GM21423 (cell line): ENCODE measurements around the gene VLDLR.

Experiments used
- ATAC-seq: cut with Tn5 transposase; IDR thresholded peaks from one replicate; pipeline ENCODE4 v1.9.1; 2021; ENCODE audit warnings: mild to moderate bottlenecking, moderate library complexity; ENCODE audit not compliant: unreplicated experiment

VLDLR gene

DNA sequence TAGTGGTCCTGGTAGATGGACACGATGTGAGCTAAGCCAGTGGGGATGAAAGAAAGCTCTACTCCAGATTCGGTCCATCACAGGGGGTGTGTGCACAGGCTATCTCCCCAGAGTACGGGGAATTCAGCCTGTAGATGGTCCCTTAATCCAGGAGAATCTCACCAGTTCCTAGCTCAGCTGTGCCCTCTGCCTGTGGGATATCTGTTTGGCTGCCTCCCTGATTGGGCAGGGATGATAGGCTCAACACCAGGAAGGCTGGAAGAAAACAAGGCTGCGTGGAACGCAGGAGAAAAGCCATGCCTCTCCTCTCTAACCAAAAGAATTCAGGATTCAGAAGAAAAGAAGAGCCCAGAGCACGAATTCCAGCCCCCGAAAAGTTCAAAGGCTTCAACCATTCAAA lies 40.9 kb downstream of the VLDLR start:
- ATAC-seq = no peak

DNA sequence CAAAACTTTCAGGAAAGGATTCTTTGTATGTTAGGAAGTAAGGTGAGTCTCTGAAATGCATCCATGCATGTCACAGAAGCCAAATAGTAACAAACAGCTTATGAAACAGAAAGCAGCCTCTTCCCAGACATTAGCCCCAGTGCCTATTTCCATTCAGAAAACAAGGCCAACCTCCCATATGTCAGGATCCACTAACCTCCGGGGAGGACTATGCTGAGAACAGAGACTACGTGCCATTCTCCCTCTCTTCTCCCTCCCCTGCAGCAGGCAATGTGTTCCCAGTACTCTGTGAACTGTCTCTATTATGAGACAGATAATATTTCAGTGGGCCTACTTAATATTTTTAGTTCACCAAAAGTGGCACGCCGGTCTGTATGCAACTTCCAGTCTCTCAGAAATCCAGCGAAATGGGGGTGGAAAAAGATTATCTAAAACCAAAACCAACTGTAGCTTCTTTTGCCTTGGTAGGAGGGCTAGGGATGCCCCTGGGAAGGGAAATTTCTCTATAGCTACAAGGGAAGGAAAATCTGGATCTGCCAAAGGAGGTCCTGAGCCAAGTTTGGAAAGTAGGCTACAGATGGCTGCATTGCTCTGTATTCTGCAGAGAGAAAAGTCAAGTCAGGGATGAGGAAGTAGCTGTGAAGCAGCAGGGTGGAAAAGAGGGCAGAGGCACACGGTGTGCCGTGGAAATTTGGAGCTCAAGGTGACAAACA lies 42.0 kb downstream of the VLDLR start:
- no peak for ATAC-seq

DNA sequence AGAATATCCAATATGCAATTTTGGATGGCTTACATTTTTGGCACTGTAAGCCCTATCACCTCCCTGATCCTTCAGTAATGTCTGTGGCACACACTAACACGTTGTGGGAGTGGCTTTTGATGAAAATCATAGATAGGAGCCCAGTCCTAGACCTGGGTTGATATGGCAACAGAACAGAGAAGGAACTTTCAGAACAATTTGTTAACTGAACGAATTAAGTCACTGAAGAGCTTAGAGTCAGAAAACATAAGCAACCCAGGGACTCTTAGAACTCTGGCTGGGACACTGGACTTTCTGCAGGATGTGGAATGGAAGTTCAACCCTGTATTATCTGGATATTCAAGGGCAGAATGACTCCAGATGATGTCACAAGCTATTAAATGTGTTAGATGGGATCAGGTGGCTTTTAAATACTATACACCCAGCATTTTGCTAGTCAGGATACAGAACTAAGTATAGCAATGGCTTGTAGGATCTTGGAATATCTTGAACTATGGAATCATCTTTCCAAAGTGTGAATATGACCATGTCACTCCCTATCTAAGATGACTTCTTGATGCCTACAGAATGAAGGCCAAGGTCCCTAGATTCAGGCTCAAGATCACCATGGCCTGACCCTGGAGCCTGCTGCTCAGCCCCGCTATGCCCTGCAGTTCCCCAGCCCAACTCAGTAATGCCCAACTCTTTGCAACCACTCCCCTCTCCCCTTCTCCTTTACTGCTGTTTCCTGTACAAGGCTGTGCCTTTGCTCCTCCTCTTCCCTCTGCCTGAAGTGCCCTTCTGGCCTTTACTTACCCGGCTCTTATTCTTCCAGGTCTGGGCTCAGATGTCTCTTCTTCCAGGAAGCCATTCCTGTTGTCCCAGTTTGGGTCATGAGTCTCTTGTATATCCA lies 42.8 kb downstream of the VLDLR start:
- ATAC-seq = no peak

DNA sequence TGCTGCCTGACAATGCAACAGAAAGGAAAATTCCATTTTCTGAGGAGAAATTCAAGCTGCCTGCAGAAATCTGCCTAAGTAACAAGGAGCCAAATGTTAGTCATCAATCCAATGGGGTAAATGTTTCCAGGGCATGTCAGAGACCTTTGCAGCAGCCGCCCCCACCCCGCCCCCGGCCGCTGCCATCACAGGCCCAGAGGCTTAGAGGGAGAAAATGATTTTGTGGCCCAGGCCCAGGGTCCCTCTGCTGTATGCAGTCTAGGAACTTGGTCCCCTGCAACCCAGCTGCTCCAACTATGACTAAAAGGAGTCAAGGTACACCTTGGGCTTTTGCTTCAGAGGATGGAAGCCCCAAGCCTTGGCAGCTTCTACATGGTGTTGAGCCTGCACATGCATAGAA lies 45.0 kb downstream of the VLDLR start:
- ATAC-seq = no peak

DNA sequence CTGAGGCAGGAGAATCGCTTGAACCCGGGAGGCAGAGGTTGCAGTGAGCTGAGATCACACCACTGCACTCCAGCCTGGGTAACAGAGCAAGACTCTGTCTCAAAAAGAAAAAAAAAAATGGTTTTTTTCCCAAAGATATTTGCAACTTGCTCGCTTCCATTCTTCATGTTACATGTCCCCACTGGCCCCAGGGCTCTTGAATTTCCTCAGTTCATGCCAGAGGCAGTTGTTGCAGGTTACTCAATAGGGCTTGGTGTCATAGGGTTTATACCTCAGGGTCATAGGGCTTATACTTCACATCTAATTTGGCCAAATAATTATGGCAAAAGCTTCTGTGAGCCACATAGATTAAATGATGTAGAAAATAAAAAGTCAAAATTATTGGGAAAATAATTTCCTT lies 51.6 kb downstream of the VLDLR start:
- ATAC-seq = no peak

DNA sequence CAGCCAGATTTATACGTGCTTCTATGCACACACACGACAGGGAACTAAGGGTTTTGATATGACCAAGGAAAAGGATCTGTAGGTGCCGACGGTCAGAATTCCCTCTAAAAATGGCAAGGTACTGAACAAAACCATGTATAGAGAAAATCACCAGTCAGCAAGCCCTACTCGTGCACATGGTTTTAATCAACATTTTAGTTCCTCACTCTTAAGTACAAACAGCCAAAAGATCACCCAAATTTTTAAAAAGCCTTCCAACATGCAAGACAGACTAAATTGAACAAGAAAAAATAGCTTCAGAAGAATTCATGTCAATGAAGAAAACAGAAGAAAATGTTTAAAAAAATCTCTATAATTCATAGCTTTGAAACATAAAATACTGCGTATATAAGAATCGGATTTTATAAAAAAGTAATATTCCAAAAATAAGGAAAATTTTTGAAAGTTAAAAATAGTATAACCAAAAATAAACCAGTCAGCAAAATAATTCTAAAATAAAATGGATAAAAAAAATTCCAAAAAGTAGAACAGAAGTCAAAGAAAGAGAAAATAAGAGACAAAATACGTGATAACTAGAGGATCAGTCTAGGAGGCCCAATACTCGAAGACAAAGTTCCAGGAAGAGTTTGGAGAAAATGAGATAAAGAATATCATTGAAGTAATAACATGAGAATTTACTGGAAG lies 52.7 kb downstream of the VLDLR start:
- ATAC-seq = no peak

DNA sequence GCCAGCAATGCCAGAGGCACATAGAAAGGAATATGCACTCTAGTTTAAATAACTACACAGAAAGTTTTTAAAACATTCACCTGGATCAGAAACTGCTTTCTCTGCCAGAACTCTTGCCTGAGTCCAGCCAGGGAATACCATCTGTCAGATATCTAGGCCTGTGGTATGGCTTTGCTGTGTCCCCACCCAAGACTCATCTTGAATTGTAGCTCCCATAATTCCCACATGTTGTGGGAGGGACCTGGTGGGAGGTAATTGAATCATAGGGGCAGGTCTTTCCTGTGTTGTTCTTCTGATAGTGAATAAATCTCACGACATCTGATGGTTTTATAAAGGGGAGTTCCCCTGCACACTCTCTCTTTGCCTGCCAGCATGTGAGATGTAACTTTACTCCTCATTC lies 54.2 kb downstream of the VLDLR start:
- ATAC-seq = no peak

DNA sequence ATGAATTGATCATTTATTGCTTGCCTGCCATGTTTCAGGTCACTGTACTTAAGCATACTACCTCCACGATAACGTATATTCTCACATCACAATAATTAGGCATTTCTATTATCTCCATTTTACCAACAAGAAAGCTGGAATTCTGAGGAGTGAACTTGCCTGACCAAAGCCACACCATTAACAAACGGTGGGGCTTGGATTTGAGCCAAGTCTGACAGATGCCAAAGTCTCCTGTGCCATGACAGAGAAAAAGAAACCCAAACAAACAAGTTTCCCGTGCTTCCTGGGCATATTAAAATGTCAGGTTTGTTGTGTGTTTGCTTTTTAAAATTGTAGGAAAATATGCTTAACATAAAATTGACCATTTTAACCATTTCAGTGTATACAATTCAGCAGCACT lies 54.9 kb downstream of the VLDLR start:
- ATAC-seq = no peak

DNA sequence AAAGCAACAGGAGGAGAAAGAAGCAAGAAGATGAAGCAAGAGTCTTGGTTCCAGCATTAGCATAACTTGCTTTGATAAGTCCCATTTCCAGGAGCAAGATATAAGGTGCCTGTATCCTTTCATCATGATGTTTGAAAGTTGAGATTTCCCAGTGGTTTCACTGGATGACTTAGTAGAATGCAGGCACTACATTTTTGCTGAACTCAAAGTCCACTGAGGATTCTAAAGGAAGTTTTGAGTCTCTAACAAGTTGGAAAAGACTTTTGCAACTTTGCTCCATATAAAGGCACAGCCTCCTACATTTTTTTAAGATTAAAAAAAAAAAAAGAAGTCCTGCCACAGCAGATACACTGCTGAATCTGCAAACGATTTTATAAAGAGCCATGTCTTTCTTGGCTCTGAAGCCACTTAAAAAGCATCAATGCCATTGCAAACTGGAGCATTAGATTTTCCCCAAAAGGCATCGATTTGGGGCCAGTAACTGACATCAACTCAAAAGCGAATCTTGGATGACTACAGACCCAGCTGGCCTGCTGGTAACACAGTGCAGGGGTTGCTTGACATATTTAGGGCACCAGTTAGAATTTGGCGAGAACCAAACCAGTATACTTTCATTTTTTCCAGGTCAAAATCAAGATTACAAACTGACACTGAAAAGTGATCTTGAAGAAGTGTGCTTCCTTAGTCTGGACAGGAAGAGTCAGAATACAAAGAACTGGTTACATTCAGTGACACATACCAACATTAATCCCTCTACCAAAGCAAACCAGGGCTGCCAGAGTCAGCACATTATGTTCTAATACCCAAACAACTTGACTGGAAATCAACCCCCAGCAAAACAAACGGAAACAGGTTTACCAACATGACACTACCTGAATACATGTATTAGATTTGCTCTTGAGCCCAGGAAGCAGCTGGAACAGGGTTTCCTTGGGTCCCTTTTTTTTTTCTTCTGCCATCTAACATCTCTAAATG lies 56.6 kb downstream of the VLDLR start:
- ATAC-seq = no peak

DNA sequence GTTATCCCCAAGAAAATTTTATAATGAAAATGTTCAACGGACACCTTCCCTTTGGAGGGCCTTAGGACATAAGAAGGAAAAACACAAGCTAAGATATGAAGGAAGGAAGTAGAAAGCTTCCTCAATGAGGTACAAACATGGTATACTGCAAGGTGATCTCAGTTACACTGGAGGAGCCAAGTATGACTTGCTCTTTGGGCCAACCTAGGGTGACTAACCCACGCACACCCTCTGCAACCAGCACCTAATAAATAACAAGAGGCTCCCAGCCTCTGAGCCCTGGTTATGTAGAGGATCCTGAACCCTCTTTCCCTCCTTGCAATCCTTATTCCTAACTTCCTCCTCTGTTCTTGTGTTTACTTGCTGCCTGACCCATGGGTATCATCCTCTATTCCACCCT lies 57.4 kb downstream of the VLDLR start:
- no peak for ATAC-seq

DNA sequence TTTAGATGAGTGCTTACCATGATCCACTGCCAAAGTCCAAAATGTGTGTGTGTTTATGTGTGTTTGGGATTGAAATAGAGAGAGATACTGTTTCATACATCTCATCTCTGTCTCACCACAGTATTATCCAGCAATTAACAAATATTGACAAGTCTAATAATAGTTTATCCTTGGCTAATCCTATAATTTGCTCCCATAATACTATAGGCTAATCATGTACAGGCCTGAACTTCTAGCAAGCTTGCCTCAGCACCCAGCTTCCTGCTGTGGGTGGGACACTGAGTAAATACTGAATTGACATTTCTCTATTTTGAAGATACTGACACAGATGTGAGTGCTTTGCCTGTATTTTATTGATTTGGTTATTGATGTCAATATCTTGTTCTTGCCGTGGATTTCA lies 60.4 kb downstream of the VLDLR start:
- ATAC-seq = no peak

DNA sequence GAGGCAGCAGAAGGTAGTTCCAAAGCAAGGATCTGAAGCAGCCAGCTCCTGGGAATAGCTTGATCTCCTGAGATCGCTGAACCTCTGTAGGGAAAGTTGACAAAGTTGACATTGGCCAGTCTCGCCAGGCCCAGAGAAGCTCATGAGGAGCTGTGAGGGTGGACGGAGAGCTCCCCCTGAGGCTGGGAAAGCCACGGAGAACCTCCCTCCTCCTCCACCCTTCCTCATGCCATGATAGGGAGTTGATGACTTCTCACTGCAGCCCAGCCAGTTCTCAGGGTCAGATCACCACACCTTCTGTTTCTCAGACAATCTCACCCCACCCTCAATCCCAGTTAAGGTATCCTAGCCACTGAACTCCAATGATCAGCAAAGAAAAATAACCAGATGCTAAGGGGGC lies 65.3 kb downstream of the VLDLR start:
- no peak for ATAC-seq

DNA sequence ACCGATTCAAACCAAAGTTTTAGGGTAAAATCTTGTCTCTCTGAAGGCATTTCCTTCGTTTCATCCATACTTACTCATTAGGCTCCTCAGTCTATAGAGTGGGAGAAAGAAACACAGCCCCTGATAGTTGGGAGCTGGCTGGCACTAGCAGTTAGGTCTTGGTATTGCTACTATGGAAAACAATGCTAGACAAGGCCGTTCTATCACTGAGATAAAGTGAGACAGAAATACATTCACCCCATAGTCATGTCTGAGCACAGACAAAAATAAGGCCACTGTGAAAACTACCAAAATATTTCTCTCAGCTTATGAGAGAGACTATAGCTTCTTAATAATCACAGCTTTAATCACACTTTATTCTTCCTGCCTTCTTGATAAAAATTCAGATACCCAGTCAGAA lies 67.0 kb downstream of the VLDLR start:
- no peak for ATAC-seq

DNA sequence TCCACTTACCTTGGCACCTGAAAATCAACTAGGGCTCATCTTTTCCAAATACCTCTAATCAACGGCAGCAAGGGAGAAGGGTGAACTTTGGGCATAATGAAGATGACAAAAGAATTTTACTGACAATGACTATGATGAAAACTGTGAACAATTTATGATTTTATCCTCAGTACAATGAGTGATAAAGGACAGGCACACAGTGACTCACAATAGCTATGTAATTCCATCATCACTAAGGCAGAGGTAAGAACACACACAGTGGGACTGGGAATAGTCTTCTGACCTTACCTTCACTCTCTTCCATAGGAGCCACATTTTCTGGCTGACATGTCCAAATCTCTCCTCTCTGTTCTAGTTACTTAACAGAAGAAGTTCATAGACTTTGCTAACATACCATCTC lies 69.6 kb downstream of the VLDLR start:
- ATAC-seq = no peak

DNA sequence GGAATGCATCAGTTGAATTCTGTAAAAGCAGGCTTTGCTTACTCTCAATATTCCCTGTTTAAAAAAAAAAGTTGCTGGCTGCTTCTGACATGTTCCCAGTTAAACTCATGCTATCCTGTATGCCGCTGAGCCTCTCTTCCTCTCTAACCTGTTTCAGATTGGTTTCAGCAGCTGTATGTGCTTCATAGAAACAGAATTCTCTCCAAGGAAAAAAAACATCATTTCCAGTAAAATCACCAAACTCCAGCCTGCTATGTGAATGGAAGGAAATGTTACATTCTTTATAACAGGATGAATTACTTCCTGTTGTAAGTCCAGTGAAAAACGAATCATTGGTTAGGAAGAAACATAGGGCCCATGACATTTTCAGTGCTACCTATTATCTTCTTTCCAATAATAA lies 70.0 kb downstream of the VLDLR start:
- ATAC-seq = no peak

DNA sequence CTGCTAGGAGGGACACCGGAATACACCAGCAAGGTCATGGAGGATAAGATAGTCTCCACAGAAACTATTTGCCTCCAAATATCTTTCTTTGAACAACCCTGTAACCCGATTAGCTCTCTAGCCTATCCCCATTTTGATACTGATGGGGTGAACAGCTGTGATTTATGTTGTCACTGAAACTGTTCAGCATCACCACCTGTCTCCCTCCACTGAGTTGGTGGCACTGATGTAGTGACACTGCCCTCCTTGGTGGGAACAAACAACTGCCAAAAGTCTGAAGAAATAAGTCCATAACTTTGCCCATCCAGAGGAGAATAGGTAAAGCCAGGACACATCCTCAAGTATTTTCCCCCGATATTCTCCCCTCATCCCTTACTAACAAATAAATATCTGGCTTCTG lies 71.5 kb downstream of the VLDLR start:
- no peak for ATAC-seq

DNA sequence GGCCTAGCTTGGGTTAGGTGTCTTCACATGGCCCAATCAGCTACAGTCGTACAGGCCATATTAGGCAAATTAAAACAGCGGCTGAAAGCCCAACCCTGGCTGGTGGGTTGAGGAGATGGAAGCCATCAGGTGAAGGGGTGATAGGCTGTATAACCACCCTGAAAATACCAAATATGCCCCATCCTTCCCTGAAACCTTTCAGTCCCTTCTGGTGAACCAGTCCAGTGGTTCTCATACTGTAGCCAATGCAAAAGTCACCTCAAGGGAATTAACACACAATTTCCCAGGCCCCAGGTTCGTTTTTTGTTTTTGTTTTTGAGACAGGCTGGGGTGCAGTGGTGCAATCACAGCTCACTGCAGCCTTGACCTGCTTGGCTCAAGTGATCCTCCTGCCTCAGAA lies 75.9 kb downstream of the VLDLR start:
- ATAC-seq = no peak

DNA sequence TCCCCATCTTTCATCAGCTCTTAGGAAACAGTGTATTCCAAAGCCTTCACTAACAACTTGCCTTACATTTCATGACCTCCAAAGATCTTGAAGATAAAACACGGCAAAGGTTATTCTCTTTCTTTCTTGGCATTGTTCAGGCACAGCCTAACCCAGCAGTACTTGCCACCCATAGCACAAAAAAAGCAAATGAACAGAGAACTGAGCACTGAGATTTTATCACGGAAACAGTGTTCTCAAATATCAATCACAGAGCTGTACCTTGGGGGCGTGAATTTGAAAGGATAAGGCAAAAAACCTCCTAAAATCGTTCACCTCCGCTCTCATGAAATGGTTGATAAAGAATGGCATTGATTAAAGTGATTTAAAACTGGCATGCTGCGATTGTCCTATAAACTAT lies 78.8 kb downstream of the VLDLR start:
- no peak for ATAC-seq

DNA sequence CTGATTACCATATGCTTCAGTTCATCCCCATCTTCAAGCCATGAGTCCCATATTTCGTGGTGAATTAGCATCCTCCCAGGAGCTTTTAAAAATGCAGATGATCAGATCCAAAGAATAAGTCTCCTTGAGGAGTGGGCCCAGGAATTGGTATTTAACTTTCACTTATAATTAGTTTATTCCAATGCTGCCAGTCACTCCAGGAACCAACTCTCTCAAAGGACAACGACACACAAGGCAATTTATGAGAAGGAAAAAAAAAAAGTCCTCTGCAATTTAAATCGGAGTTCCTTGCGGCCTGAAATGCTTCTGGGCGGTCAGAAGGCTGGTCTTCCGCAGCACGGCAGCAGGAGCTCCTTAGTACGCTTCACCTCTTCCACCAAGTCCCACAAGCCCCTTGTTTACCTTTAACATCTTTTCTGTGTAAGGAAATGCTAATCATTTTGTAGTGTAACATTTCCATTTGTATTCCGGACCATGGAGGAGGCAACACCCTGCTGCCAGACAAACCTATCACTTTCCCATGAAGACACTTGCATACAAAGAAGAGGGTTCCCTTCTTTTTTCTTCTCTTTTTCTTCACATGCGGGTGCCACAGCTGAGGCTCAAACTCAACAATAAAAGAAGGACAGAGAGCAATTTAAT lies 79.4 kb downstream of the VLDLR start:
- no peak for ATAC-seq

DNA sequence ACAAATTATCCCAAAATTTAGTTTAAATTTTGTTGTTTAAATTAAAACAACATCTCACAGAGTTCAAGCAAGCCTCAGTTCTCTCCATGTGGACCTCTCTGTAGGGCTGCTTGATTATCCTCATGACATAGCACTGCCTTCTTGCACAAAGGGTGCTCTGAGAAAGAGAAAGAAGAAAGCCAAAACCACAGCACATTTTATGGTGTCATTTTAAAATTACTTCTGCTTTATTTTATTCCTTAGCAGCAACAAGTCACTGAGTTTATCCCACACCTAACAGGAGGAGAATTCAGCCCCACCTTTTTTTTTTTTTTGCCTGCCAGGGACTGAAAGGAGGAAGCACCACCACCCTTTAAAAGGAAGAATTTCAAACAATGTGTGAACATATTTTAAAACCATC lies 82.9 kb downstream of the VLDLR start:
- no peak for ATAC-seq
